ENCODE measurements around the gene NADK.

GRCh38 chr1:1759456-1760344, 18.6 kb downstream of the NADK start:
- TF ChIP-seq EZH2phosphoT487 (IDR thresholded peaks at IDR 0.05; ENCODE audit: borderline replicate concordance, low read depth, low read length) = no peak
- TF ChIP-seq CTCF (conservative IDR thresholded peaks at IDR 0.05; ENCODE audit: low read length) = no peak

Data from OCI-LY7 (cell line).